NCI-H774 (cell line): Measurements from ENCODE around the gene ABCD4.
A peak's percentile ranks its signal among the peaks of the same experiment; 100 is the strongest.
"Not testable (repeated sequence)": the region's sequence is repeated elsewhere in the genome, so short reads cannot be mapped to it uniquely, and the experiment has no call there.

ENCODE experiments used
- DNase-seq: peaks from one replicate; lab custom pipeline; 2025; lab: John Stamatoyannopoulos, UW

The ABCD4 gene

GRCh38 chr14:74302634-74303569 lies at the start of gene ABCD4:
TSS of gene ABCD4 (minus strand) at chr14:74302934. CDS start at chr14:74302912, 22 bp downstream.
- peak; percentile 70 for DNase-seq

GRCh38 chr14:74350928-74351323 lies 48.2 kb upstream of the ABCD4 start:
- DNase-seq: no peak

- DNase-seq: no peak
Measured at GRCh38 chr14:74350211-74350927, 47.6 kb upstream of the ABCD4 start.

- DNase-seq: no peak
Measured at GRCh38 chr14:74349757-74350156, 47.0 kb upstream of the ABCD4 start.

- no peak for DNase-seq
Measured at GRCh38 chr14:74348735-74349463, 46.2 kb upstream of the ABCD4 start.

GRCh38 chr14:74348241-74348734 lies 45.6 kb upstream of the ABCD4 start, which contains the start of gene VRTN:
TSS of gene VRTN (plus strand) at chr14:74348471. CDS start at chr14:74356784, 8,313 bp downstream.
- no peak for DNase-seq

GRCh38 chr14:74347795-74348100 lies 45.0 kb upstream of the ABCD4 start:
- no peak for DNase-seq

GRCh38 chr14:74347097-74347794 lies 44.5 kb upstream of the ABCD4 start:
- DNase-seq: no peak

- DNase-seq: no peak
Measured at GRCh38 chr14:74346341-74346740, 43.6 kb upstream of the ABCD4 start.

GRCh38 chr14:74333909-74334308 lies 31.2 kb upstream of the ABCD4 start:
- no peak for DNase-seq

GRCh38 chr14:74329950-74330552 lies 27.3 kb upstream of the ABCD4 start:
- DNase-seq: not testable (repeated sequence)

- DNase-seq: no peak
Measured at GRCh38 chr14:74326369-74327152, 23.8 kb upstream of the ABCD4 start.

GRCh38 chr14:74325446-74325845 lies 22.7 kb upstream of the ABCD4 start:
- DNase-seq: no peak

GRCh38 chr14:74324931-74325361 lies 22.2 kb upstream of the ABCD4 start:
- no peak for DNase-seq

- no peak for DNase-seq
Measured at GRCh38 chr14:74314576-74314975, 11.8 kb upstream of the ABCD4 start.

GRCh38 chr14:74313601-74314000 lies 10.9 kb upstream of the ABCD4 start:
- no peak for DNase-seq

GRCh38 chr14:74312161-74312560 lies 9.4 kb upstream of the ABCD4 start:
- DNase-seq: no peak

- peak; percentile 10 for DNase-seq
Measured at GRCh38 chr14:74309125-74310022, 6.6 kb upstream of the ABCD4 start.

- no peak for DNase-seq
Measured at GRCh38 chr14:74308695-74309094, 6.0 kb upstream of the ABCD4 start.
